ENCODE measurements around the gene CLPSL1.

CLPSL1 gene

DNA sequence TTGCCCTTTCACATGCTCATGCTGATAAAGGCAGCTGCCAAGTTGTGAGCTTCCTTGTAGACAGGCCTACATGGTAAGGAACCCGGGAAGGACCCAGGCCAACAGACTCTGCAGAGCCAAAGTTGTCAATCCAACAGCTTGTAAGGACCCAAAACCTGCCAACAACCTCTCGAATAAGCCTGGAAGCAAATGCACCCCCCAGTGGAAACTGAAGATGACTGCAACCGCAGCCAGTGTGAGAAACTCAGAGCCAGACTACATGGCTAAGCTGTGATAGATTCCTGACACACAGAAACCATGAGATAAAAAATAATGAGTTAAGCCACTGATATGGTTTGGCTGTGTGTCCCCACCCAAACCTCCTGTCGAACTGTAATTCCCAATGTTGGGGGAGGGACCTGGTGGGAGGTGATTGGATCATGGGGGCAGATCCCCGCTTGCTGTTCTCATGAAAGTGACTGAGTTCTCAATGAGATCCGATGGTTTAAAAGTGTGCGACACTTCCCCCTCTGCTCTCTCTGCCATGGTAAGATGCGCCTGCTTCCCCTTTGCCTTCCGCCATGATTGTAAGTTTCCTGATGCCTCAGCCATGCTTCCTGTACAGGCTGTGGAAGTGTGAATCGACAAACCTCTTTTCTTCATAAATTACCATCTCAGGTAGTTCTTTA, 23.2 kb upstream of the CLPSL1 start:
- DNase-seq (ENCODE audit: low spot score) (no peak), FAIRE-seq (no peak)

DNA sequence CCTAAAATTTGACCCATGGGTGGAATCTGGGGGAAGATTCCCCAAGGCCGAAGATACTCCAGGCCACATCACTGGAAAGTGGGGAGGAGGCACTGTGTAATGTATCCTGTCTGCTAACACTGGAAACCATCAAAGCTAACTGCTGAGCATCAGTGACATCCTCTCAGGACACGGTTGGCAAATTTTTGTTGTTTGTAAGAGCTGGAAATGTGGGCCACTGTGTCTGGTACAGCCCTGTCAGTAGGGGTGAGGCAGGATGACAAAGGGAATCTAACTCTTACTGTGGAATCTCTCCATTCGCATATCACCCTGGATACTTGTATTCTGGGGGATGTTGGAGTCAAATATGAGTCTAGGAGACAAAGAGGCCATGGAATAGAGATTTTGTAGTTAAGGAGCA, 21.4 kb upstream of the CLPSL1 start:
- DNase-seq (ENCODE audit: low spot score) (no peak), FAIRE-seq (no peak)

DNA sequence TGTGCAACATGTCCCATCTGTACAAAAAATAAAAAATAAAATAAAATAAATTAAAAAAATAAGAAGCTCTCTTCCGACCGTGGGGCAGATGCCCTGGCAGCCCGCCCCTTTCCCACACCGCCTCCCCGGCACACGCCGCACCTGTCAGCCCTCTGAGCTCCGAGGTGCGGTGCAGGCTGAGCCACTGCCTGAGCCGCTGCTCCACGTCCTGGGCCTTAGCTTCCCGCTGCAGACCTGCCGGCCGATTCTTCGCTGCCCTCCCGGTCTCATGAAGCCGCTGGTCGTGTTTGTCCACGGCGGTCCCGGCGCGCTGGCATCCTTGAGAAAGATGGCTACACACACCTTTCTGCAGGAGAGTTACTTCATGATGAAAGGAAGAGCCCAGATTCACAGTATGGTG, 15.1 kb upstream of the CLPSL1 start:
- DNase-seq (ENCODE audit: low spot score) = no peak
- FAIRE-seq = no peak

DNA sequence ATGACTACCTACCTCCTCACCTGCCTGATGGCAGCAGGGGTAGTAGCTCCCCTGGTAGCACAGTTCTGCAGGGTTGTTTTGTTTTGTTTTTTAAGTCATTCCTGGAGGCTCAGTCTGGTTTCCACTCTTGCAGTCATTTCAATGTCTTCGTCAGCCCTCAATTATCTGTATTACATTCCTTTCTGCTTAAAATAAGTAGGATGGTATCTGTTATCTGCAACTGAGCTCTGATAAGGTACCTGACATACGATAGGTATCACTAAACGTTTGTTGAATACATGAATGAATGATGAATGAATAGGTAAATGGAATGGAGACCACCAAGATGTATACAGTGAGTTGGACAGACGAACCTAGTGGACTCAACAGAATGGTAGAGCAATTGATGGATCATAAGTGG, 11.6 kb upstream of the CLPSL1 start:
- FAIRE-seq = no peak
- DNase-seq (ENCODE audit: low spot score) = no peak

DNA sequence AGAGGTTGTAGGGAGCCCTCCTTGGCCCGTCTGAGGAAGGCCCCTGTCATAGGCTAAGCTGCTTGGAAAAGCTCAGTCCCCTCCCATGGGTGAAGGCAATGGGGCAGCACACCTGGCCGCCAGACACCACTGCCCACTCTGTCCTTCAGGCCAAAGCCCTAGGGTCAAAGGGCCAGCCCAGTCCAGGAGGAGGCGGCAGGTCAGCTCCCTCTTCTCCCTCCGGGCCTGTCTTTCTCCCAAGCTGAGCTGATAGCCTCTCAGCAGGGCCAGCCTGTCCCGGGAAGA, 9.5 kb upstream of the CLPSL1 start:
- DNase-seq (ENCODE audit: low spot score) (no peak), FAIRE-seq (no peak)

DNA sequence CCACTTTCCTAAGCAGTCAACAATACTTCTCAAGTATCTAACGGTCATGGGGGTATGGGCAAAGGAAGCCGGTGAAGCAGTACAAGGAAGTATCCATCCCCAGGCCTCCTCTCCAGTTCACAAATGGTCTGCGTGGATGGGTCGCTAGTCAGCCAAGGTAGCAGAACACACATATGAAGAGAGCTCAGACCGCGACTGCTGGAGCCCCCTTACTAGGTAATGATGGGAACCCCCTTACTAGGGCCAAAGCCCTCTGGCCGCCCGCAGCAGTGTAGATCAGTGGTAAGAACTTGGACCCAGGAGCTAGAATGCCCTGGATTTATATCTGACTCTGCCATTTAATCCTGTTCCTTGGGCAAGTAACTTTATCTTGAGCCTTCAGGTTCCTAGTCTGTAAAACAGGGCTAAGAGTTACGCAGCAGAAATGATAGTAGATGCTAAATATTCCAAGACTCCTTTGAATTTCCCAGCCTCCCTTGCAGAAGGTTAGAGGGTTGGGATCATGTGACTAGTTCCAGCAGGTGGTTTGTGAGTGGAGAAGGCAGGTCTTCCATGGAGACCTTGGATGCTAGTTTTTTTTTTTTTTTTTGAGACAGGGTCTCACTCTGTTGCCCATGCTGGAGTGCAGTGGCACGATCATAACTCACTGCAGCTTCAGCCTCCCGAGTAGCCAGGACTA, 6.6 kb upstream of the CLPSL1 start:
- FAIRE-seq = no peak
- DNase-seq (ENCODE audit: low spot score) = no peak

DNA sequence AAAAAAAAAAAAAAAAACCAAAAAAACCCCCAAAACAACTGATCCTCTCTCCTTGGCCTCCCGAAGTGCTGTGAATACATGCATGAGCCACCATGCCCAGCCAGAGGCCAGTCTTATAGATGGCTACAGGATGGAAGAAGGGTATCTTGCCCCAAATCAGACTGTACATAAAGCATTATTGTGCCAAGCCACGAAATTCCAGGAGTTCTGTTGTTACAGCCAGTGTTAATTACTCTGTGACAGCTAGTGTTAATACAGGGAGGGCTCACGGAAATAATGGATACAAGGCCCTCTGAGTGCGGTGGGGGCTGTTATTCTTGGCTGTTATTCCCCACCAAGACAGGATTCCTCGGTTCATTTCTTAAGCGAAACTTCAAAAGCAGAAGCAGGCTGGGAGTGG, 5.8 kb upstream of the CLPSL1 start:
- no peak for DNase-seq (ENCODE audit: low spot score)
- no peak for FAIRE-seq

DNA sequence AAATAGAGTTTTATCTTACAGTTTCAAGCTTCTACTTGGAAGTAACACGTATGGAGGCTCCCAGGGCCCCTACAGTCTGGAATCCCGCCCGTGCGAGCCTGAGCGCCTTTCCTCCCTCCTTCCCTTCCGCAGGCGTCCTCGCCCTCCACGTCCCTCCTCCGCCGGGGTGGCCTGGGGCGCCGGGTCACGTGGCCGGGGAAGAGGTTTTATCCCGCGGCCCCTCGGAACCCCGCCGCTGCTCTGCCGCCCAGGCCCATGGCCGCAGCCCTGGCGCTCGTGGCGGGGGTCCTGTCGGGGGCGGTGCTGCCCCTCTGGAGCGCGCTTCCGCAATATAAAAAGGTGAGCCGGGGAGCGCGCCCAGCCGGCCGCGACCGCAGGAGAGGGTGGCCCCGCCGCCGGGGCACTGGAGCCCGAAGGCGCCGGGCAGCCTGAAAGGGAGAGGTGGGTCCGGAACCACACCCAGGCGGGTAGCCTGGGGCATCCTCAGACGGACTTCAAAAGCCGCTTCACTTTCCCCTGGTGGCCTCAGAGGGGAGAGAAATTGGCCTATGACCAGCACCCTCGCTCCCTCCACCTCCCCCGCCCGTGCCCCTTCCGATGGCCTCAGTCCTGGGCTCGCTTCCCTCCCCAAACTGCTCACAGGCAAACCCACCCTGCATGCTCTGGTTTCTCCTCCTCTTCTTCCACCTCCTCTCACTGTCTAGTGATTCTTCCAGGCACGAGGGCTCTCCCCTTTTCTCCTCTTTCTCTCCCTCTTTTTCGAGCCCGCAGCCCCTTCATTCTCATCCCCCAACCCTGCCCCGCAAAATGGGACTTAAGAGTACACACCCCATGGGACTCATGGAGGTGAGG, 4.2 kb upstream of the CLPSL1 start, which contains the start of gene CLPSL2:
Gene CLPSL2, plus strand, starts transcription at position 235 of the 852 bp plus-strand sequence. Its CDS starts 21 bp downstream, at position 256.
- no peak for DNase-seq (ENCODE audit: low spot score)

DNA sequence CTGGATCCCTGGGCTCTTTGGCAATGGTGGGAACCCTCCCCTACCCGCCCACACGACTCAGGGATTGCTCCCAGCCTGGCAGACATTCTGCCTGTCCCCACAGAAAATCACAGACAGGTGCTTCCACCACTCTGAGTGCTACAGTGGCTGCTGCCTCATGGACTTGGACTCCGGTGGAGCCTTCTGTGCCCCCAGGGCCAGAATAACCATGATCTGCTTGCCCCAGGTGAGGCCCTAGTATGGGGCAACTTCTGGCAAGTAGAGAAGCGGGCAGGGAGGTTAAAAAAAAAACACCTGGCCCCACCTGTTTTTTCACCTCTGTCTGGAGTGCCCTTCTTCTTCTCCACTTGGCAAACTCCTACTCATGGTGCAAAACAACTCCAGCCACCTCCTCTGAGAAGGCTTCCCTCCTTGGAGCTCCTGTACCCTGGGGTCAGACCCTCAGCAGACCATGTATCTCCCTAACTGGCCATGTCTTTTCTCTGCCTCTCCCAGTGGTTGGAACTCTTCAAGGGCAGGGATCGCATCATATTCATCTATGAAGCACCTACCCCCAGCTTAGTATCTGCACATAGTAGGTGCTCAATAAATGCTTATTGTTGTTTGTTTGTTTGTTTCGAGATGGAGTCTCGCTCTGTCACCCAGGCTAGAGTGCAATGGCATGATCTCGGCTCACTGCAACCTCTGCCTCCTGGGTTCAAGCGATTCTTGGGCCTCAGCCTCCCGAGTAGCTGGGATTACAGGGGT, 3.3 kb upstream of the CLPSL1 start:
- DNase-seq (ENCODE audit: low spot score) (no peak), FAIRE-seq (no peak)

More for the DNA sequence above, 4.2 kb upstream of the CLPSL1 start, which contains the start of gene CLPSL2:
- no peak for FAIRE-seq

DNA sequence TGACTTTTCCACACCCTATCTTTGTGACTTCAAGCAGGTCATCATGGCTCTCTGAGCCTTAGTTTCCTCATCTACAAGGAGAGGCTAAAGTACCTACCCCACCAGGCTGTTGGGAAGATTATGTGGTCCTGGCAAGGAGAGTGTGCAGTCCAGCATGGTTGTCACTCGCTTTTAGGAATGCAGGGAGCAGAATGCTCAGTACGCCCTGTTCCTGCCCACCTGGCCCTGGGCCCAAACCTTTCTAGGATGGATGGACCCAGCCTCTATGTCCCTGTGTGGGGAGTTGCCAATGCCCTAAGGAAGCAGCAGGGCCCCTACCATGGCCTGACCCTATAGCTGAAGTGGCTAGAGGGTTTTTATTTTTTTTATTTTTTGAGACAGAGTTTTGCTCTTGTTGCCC, 2.4 kb upstream of the CLPSL1 start:
- DNase-seq (ENCODE audit: low spot score) = no peak
- no peak for FAIRE-seq

DNA sequence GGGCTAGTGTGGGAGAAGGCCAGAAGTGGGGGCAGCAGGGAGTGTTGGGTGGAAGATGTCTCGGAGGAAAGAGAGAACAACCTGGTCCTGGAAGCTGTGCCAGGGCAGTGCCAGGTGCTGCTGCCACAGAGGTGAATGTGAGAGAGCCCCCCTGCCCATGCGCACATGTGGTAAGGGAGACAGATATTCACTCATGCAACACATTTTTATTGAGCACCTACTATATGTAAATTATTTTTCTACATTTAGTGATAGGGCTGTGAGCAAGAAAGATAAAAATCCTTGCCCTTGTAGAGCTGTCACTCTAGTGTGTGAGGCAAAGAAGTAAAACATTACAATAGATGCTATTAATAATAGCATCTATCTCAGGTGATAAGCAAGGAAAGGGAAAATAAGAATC, 471 bp downstream of the CLPSL1 start:
- FAIRE-seq = no peak
- no peak for DNase-seq (ENCODE audit: low spot score)

DNA sequence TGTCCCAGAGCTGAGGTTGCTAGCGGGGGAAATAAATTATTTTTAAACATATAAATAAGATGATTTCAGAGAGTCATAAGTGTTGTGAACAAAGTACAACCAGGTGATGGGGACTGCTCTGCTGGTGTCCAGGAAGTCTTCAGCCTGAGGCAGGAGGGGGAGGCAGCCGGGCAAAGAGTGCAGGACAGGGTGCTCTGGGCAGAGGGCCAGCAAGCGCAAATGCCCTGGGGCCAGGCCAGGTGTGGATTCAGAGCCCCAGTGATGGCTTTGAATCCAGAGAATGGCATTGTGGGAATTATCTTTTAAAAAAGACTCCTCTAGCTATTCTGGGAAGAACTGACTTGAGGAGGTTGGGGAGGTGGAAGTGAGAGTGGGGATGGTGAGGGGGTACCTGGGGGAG, 1.6 kb downstream of the CLPSL1 start:
- DNase-seq (ENCODE audit: low spot score) (no peak), FAIRE-seq (no peak)

DNA sequence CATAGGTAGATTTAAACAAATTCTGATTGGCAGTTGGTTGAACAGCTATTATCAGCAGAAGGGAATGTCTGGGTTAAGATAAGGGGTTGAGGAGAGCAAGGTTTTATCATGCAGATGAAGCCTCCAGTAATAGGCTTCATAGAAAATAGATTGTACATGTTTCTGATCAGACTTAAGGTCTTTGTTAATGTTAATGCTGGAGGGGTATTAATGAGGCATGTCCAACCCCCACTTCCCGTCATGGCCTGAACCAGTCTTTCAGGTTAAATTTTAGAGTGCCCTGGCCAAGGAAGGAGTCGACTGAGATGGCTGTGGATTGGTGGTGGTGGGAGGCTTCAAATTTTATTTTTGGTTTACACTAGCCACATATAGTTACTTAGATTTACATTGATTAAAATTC, 3.4 kb downstream of the CLPSL1 start:
- FAIRE-seq = no peak
- no peak for DNase-seq (ENCODE audit: low spot score)

DNA sequence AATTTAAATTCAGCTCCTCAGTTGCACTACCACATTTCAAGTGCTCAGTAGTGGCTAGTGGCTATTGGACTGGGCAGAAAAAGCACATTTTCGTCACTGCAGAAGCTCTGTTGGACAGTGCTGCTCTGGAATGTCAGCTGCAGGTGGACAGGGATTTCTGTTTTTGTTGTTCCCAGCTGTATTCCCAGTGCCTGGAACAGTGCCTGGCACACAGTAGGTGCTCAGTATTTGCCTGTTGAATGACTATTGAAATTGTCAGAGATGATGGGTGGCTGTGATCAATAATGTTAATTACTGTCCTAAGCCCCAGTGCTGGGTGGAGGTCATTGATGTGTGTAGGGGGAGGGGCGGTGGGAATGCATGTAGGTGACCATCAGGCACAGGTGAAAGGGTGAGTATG, 5.5 kb downstream of the CLPSL1 start:
- no peak for DNase-seq (ENCODE audit: low spot score)
- no peak for FAIRE-seq

DNA sequence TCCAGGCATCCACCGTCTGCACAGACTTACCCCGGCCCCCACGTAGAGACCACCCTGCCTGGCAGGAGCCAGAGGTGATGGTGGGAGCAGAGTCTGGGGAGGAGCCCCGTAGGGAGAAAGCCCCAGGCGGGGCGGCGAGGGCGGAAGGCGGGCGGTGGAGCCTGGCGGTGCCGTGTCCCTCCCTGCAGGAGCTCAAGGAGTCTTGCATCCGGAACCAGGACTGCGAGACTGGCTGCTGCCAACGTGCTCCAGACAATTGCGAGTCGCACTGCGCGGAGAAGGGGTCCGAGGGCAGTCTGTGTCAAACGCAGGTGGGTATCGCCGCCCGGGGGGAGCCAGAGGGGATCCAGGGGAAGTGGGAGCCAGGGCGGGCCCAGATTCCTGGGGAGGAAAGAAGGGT, 6.0 kb downstream of the CLPSL1 start:
- FAIRE-seq = no peak
- DNase-seq (ENCODE audit: low spot score) = no peak

DNA sequence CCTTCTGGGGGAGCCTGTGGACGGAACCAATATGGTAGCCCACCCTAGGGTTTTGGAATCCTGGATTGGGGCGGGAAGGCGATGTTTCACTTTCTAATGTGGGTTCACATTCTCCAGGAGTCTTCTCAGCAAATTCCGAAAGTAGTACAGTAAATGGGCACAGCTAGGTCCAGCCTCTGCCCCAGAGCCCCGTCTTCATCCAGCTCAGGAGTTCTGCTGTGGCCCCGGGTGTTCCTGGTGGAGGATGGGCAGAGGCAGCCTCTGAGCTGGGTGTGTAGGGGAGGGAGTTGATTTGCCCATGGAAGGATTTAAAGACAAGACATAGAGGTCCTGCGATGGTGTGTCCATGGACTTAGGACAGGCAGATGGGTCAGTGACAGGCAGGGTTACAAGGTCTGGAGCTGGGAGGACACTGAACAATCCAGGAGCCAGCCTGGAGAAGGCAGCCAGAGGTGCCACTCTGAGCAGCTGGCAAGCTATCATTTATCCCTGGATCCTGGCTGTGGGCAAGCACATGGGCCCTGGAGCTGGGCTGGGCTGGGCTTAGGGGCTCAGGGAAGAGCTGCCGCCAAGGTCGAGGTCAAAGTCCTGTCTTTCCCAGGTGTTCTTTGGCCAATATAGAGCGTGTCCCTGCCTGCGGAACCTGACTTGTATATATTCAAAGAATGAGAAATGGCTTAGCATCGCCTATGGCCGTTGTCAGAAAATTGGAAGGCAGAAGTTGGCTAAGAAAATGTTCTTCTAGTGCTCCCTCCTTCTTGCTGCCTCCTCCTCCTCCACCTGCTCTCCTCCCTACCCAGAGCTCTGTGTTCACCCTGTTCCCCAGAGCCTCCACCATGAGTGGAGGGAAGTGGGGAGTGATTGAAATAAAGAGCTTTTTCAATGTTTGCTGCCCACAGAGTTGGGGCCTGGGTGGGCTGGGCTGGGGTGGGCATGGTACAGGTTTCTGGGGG, 6.7 kb downstream of the CLPSL1 start:
- no peak for FAIRE-seq
- DNase-seq (ENCODE audit: low spot score) = no peak

DNA sequence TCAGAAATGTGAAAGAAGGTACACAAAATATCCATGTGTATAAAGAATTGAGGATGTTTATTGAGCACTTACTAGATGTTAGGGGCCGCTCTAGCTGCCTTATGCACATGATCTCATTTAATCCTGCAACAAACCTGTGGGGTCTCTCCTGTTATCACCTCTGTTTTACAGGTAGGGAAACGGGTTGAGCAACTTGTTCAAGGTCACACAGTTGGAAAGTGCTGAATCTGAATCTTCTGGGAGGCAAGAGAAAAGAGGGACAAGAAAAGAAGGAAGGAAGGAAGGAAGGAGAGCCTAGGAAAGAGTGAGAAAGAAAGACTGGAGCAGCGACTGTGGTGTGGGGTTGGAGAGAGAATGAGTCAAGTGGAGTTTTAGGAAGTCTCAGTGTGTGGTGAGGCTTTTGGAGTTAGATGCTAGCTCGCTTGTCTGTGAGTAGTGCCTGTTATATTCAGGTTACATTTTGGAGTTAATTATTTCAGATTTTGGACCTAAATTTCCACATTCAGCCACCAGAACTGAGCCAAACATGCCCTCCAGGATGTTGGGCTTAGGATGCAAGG, 7.7 kb downstream of the CLPSL1 start:
- FAIRE-seq = no peak
- no peak for DNase-seq (ENCODE audit: low spot score)

DNA sequence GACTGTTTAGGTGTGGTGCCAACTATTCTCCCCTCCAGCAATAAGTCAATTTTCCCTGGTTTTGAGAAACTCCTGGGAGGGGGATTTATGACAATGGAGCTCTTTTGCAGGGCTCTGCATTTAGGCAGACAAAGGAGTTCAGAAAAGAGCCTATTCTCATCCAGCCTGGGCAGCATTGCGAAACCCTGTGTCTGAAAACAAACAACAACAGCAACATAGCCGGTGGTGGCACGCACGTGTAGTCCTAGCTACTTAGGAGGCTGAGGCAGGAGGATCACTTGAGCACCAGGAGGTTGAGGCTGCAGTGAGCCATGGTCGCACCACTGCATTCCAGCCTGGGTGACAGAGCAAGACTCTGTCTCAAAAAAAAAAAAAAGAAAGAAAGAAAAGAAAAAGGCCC, 9.9 kb downstream of the CLPSL1 start:
- DNase-seq (ENCODE audit: low spot score) = no peak
- no peak for FAIRE-seq

DNA sequence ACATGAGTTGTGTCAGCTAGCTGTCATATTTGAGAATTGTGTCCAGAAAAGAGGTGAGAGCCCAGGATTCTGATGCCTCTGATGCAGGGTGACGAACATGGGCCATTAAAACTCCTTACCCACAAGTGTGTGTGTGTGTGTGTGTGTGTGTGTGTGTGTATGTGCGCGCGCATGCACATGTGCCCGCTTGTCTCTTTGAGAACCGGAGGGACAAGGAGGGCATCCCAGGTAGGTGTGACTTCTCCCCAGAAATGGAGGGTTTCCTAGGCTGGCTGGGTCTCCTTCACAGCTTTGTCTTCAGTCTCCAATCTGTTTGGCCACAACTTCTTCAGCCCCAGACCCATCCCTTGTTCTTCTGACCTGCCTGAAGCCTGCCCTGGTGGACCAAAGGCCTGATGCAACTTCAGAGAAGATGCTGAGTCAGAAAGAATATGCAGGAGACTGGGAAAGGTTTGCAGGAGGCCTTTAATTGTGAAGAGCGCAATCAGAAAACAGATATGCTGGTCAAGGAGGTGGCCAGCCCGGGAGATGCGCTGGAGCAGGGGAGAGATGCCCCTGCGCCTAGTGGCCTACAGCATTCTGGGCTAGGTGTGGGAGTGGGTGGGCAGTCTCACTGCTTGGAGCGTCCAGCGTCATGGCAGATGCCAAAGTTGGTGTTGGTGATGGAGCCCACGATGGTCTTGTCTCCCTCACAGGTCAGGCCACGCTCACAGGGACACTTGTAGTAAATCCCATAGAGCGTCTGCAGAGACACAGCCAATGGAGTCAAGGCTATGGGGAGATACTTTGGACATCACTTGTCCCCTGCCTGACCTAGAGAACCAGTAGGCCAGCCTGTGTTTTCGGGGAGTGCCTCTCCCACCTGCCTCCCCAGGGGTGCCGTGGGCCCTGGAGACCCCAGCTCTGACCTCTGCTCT, 14.0 kb downstream of the CLPSL1 start:
- no peak for FAIRE-seq
- no peak for DNase-seq (ENCODE audit: low spot score)
